ENCODE measurements around the gene COG5. TPM values are rescaled to one million over a fixed set of nuclear protein-coding genes. Genes with fewer than 3 reads are reported as not detected.

COG5 gene
- total and polyA plus RNA-seq, 9 of the 15 experiments (the other 6 are each of a cell fraction or from before 2014, with no cell fraction given) = 15.3 to 75.1 (median 56.4) TPM

DNA sequence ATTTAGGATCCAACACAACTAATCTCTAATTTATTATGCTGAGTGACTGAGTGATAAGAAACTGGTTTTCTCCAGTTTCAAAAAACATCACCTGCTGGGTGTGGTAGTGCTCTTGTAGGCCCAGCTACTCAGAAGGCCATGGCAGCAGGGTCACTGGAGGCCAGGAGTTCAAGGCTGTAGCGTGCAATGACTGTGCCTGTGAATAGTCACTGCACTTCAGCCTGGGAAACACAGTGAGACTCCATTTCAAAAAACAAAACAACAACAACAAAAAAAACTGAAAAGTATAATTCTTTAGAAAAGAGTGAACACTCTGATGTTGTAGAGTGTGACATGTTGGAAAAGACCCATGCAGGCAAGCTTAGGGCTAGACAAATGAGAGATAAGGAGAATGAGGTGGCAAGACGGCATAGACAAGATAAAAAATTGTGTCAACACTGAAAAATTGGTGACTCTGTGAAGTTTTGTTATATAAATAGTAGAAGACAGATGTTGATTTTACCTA lies 243.9 kb downstream of the COG5 start (continued):
- TF ChIP-seq ILF3 (IDR thresholded peaks at IDR 0.05; ENCODE audit: borderline replicate concordance) = no peak
- no peak for TF ChIP-seq MCM2 (IDR thresholded peaks at IDR 0.05; ENCODE audit: low read depth)
- no peak for TF ChIP-seq ZNF507 (tag; conservative IDR thresholded peaks at IDR 0.05)
- no peak for TF ChIP-seq CBX8 (IDR thresholded peaks at IDR 0.05; ENCODE audit: borderline replicate concordance, extremely low read depth, low read depth, low read length, poor library complexity, severe bottlenecking)
- TF ChIP-seq, protein P1, sequence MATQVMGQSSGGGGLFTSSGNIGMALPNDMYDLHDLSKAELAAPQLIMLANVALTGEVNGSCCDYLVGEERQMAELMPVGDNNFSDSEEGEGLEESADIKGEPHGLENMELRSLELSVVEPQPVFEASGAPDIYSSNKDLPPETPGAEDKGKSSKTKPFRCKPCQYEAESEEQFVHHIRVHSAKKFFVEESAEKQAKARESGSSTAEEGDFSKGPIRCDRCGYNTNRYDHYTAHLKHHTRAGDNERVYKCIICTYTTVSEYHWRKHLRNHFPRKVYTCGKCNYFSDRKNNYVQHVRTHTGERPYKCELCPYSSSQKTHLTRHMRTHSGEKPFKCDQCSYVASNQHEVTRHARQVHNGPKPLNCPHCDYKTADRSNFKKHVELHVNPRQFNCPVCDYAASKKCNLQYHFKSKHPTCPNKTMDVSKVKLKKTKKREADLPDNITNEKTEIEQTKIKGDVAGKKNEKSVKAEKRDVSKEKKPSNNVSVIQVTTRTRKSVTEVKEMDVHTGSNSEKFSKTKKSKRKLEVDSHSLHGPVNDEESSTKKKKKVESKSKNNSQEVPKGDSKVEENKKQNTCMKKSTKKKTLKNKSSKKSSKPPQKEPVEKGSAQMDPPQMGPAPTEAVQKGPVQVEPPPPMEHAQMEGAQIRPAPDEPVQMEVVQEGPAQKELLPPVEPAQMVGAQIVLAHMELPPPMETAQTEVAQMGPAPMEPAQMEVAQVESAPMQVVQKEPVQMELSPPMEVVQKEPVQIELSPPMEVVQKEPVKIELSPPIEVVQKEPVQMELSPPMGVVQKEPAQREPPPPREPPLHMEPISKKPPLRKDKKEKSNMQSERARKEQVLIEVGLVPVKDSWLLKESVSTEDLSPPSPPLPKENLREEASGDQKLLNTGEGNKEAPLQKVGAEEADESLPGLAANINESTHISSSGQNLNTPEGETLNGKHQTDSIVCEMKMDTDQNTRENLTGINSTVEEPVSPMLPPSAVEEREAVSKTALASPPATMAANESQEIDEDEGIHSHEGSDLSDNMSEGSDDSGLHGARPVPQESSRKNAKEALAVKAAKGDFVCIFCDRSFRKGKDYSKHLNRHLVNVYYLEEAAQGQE (IDR thresholded peaks at IDR 0.05; ENCODE audit: borderline replicate concordance) = peak; percentile 86
- TF ChIP-seq, protein P1 (CRISPR knock-in tag; IDR thresholded peaks at IDR 0.05; ENCODE audit: low read depth) = no peak
- no peak for TF ChIP-seq GTF2F1 (IDR thresholded peaks at IDR 0.05; ENCODE audit: low read depth, low read length)
- no peak for TF ChIP-seq RBM39 (optimal IDR thresholded peaks at IDR 0.05; ENCODE audit: low read depth, low read length)
- no peak for TF ChIP-seq HNRNPK (IDR thresholded peaks at IDR 0.05; ENCODE audit: low read depth, low read length, poor library complexity, severe bottlenecking)
- TF ChIP-seq MCM7 (IDR thresholded peaks at IDR 0.05) = no peak
- no peak for TF ChIP-seq TARDBP (IDR thresholded peaks at IDR 0.05)
- TF ChIP-seq ETV1 (tag; conservative IDR thresholded peaks at IDR 0.05; ENCODE audit: low read depth) = no peak
- TF ChIP-seq, protein P2, sequence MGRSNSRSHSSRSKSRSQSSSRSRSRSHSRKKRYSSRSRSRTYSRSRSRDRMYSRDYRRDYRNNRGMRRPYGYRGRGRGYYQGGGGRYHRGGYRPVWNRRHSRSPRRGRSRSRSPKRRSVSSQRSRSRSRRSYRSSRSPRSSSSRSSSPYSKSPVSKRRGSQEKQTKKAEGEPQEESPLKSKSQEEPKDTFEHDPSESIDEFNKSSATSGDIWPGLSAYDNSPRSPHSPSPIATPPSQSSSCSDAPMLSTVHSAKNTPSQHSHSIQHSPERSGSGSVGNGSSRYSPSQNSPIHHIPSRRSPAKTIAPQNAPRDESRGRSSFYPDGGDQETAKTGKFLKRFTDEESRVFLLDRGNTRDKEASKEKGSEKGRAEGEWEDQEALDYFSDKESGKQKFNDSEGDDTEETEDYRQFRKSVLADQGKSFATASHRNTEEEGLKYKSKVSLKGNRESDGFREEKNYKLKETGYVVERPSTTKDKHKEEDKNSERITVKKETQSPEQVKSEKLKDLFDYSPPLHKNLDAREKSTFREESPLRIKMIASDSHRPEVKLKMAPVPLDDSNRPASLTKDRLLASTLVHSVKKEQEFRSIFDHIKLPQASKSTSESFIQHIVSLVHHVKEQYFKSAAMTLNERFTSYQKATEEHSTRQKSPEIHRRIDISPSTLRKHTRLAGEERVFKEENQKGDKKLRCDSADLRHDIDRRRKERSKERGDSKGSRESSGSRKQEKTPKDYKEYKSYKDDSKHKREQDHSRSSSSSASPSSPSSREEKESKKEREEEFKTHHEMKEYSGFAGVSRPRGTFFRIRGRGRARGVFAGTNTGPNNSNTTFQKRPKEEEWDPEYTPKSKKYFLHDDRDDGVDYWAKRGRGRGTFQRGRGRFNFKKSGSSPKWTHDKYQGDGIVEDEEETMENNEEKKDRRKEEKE (IDR thresholded peaks at IDR 0.05; ENCODE audit: borderline replicate concordance in 1 of 2, control insufficient read depth in 1 of 2, low read depth in 2 of 2, low read length in 1 of 2) = no peak
- TF ChIP-seq GABPB1 (CRISPR knock-in tag; IDR thresholded peaks at IDR 0.05) = no peak
- no peak for TF ChIP-seq HMGN3 (IDR thresholded peaks at IDR 0.05; ENCODE audit: borderline replicate concordance, extremely low read depth, insufficient read length, low read depth, low read length)
- no peak for TF ChIP-seq SP1 (CRISPR knock-in tag; IDR thresholded peaks at IDR 0.05)
- TF ChIP-seq, protein P3, sequence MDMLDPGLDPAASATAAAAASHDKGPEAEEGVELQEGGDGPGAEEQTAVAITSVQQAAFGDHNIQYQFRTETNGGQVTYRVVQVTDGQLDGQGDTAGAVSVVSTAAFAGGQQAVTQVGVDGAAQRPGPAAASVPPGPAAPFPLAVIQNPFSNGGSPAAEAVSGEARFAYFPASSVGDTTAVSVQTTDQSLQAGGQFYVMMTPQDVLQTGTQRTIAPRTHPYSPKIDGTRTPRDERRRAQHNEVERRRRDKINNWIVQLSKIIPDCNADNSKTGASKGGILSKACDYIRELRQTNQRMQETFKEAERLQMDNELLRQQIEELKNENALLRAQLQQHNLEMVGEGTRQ (CRISPR knock-in tag; IDR thresholded peaks at IDR 0.05) = no peak
